ENCODE data around the gene HOXC13.

DNA sequence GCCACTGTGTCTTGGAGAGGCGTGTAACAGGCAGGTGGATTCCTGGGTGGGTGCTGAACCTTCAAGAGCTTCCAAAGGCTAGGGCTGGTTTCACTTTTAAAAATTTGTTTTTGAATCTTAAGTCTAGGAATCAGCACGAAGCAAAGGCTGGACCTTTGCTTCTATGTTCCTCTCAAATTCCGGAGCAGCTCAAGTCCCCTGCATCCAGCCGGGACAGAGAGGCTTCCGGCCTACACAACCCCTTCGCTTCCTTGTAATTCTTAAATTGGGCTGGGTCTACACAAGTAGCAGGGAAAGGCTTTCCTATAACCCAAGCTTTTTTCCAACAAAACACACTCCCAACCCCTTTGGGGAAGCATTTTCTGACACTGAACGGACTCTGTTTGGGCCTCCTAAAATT is 24.4 kb downstream of the HOXC13 start:
- TF ChIP-seq, protein P1, sequence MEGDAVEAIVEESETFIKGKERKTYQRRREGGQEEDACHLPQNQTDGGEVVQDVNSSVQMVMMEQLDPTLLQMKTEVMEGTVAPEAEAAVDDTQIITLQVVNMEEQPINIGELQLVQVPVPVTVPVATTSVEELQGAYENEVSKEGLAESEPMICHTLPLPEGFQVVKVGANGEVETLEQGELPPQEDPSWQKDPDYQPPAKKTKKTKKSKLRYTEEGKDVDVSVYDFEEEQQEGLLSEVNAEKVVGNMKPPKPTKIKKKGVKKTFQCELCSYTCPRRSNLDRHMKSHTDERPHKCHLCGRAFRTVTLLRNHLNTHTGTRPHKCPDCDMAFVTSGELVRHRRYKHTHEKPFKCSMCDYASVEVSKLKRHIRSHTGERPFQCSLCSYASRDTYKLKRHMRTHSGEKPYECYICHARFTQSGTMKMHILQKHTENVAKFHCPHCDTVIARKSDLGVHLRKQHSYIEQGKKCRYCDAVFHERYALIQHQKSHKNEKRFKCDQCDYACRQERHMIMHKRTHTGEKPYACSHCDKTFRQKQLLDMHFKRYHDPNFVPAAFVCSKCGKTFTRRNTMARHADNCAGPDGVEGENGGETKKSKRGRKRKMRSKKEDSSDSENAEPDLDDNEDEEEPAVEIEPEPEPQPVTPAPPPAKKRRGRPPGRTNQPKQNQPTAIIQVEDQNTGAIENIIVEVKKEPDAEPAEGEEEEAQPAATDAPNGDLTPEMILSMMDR (conservative IDR thresholded peaks at IDR 0.05 in 1 of 2, IDR thresholded peaks at IDR 0.05 in 1 of 2; ENCODE audit: low read depth in 1 of 2, low read length in 2 of 2): no peak
- TF ChIP-seq EZH2 (IDR thresholded peaks at IDR 0.05; ENCODE audit: low read length, missing control alignments): no peak

Measured in fibroblast of lung (primary cell).